Activated T-cell treated with anti-CD3 and anti-CD28 coated beads, Interleukin-2, amount 50 U/mL, for 24 hours (primary cell): ENCODE results near the gene PSAPL1.

ENCODE experiments used
- DNase-seq: peaks from one replicate; pipeline ENCODE4 v3.0.0-alpha.2; 2020
- H3K27ac Mint-ChIP-seq: 2 replicates; pipeline ENCODE4 v1.8.0; 2020; ENCODE audit warnings: mild to moderate bottlenecking, mixed read lengths
- H3K27me3 Mint-ChIP-seq: 2 replicates; pipeline ENCODE4 v1.8.0; 2020; ENCODE audit warnings: mixed read lengths
- H3K36me3 Mint-ChIP-seq: 2 replicates; pipeline ENCODE4 v1.8.0; 2020; ENCODE audit warnings: low read depth, mixed read lengths
- H3K4me1 Mint-ChIP-seq: 2 replicates; pipeline ENCODE4 v1.8.0; 2020; ENCODE audit warnings: low read depth, mixed read lengths
- H3K4me3 Mint-ChIP-seq: 2 replicates; pipeline ENCODE4 v1.8.0; 2020; ENCODE audit warnings: mild to moderate bottlenecking, moderate library complexity, mixed read lengths
- H3K9me3 Mint-ChIP-seq: 2 replicates; pipeline ENCODE4 v1.8.0; 2020; ENCODE audit warnings: mixed read lengths

The PSAPL1 gene

GRCh38 chr4:7434766-7435150, at the start of gene PSAPL1:
TSS of gene PSAPL1 (minus strand) at chr4:7434930. CDS start at chr4:7434879, 51 bp downstream.
- no peak within 1 kb of the TSS for H3K4me3 Mint-ChIP-seq

GRCh38 chr4:7481227-7481626, 46.5 kb upstream of the PSAPL1 start:
- no peaks in the 10 kb centered on the region for H3K27me3 Mint-ChIP-seq
- DNase-seq = no peak
- H3K9me3 Mint-ChIP-seq = no peaks in the 10 kb centered on the region
- no peaks in the 10 kb centered on the region for H3K4me1 Mint-ChIP-seq
- H3K27ac Mint-ChIP-seq = no peak overlapping the region
- no peaks in the 10 kb centered on the region for H3K36me3 Mint-ChIP-seq
- no peak overlapping the region for H3K4me3 Mint-ChIP-seq

More at GRCh38 chr4:7434766-7435150, at the start of gene PSAPL1:
- Mint-ChIP-seq H3K9me3 (no peaks in the 10 kb centered on the region), H3K4me1 (no peaks in the 10 kb centered on the region), H3K27me3 (no peaks in the 10 kb centered on the region), H3K36me3 (no peaks in the 10 kb centered on the region), H3K27ac (no peak within 1 kb of the TSS)
- no peak for DNase-seq

GRCh38 chr4:7480423-7480822, 45.7 kb upstream of the PSAPL1 start:
- Mint-ChIP-seq H3K4me1 (no peaks in the 10 kb centered on the region), H3K4me3 (no peak overlapping the region), H3K36me3 (no peaks in the 10 kb centered on the region), H3K27ac (no peak overlapping the region), H3K9me3 (no peaks in the 10 kb centered on the region), H3K27me3 (no peaks in the 10 kb centered on the region)
- DNase-seq = no peak

GRCh38 chr4:7478665-7479064, 43.9 kb upstream of the PSAPL1 start:
- Mint-ChIP-seq H3K4me1 (no peaks in the 10 kb centered on the region), H3K4me3 (no peak overlapping the region), H3K27ac (no peak overlapping the region), H3K9me3 (no peaks in the 10 kb centered on the region), H3K36me3 (no peaks in the 10 kb centered on the region), H3K27me3 (no peaks in the 10 kb centered on the region)
- no peak for DNase-seq

GRCh38 chr4:7477695-7478094, 43.0 kb upstream of the PSAPL1 start:
- DNase-seq = no peak
- no peak overlapping the region for H3K4me3 Mint-ChIP-seq
- H3K36me3 Mint-ChIP-seq = no peaks in the 10 kb centered on the region
- H3K27ac Mint-ChIP-seq = no peak overlapping the region
- peaks cover 4% of the 10 kb centered on the region for H3K27me3 Mint-ChIP-seq
- no peaks in the 10 kb centered on the region for H3K4me1 Mint-ChIP-seq
- H3K9me3 Mint-ChIP-seq = no peaks in the 10 kb centered on the region

- H3K36me3 Mint-ChIP-seq = no peaks in the 10 kb centered on the region
- no peak for DNase-seq
- H3K9me3 Mint-ChIP-seq = no peaks in the 10 kb centered on the region
- no peak overlapping the region for H3K27ac Mint-ChIP-seq
- no peak overlapping the region for H3K4me3 Mint-ChIP-seq
- peaks cover 12% of the 10 kb centered on the region for H3K27me3 Mint-ChIP-seq
- H3K4me1 Mint-ChIP-seq = no peaks in the 10 kb centered on the region
Observed at GRCh38 chr4:7476820-7477219, 42.1 kb upstream of the PSAPL1 start.

- H3K4me1 Mint-ChIP-seq = no peaks in the 10 kb centered on the region
- no peak overlapping the region for H3K27ac Mint-ChIP-seq
- H3K4me3 Mint-ChIP-seq = no peak overlapping the region
- H3K36me3 Mint-ChIP-seq = no peaks in the 10 kb centered on the region
- no peaks in the 10 kb centered on the region for H3K9me3 Mint-ChIP-seq
- DNase-seq = no peak
- H3K27me3 Mint-ChIP-seq = peaks cover 12% of the 10 kb centered on the region
Observed at GRCh38 chr4:7475207-7475606, 40.5 kb upstream of the PSAPL1 start.

- H3K4me1 Mint-ChIP-seq = no peaks in the 10 kb centered on the region
- H3K27me3 Mint-ChIP-seq = peaks cover 12% of the 10 kb centered on the region
- H3K27ac Mint-ChIP-seq = no peak overlapping the region
- H3K36me3 Mint-ChIP-seq = no peaks in the 10 kb centered on the region
- H3K9me3 Mint-ChIP-seq = no peaks in the 10 kb centered on the region
- H3K4me3 Mint-ChIP-seq = no peak overlapping the region
- DNase-seq = no peak
Observed at GRCh38 chr4:7474320-7474719, 39.6 kb upstream of the PSAPL1 start.

GRCh38 chr4:7473081-7473480, 38.4 kb upstream of the PSAPL1 start:
- no peaks in the 10 kb centered on the region for H3K36me3 Mint-ChIP-seq
- no peak overlapping the region for H3K27ac Mint-ChIP-seq
- no peaks in the 10 kb centered on the region for H3K9me3 Mint-ChIP-seq
- H3K4me1 Mint-ChIP-seq = no peaks in the 10 kb centered on the region
- peaks cover 12% of the 10 kb centered on the region for H3K27me3 Mint-ChIP-seq
- H3K4me3 Mint-ChIP-seq = no peak overlapping the region
- no peak for DNase-seq

- no peak overlapping the region for H3K27ac Mint-ChIP-seq
- H3K4me1 Mint-ChIP-seq = no peaks in the 10 kb centered on the region
- no peak overlapping the region for H3K4me3 Mint-ChIP-seq
- H3K27me3 Mint-ChIP-seq = peaks cover 12% of the 10 kb centered on the region
- no peak for DNase-seq
- H3K9me3 Mint-ChIP-seq = no peaks in the 10 kb centered on the region
- H3K36me3 Mint-ChIP-seq = no peaks in the 10 kb centered on the region
Observed at GRCh38 chr4:7472442-7473013, 37.8 kb upstream of the PSAPL1 start.

- Mint-ChIP-seq H3K27ac (no peak overlapping the region), H3K27me3 (peaks cover 12% of the 10 kb centered on the region), H3K4me1 (no peaks in the 10 kb centered on the region), H3K9me3 (peaks cover 1% of the 10 kb centered on the region), H3K36me3 (no peaks in the 10 kb centered on the region), H3K4me3 (no peak overlapping the region)
- no peak for DNase-seq
Observed at GRCh38 chr4:7470522-7471128, 35.9 kb upstream of the PSAPL1 start.

GRCh38 chr4:7470111-7470510, 35.4 kb upstream of the PSAPL1 start:
- no peak for DNase-seq
- Mint-ChIP-seq H3K9me3 (peaks cover 3% of the 10 kb centered on the region), H3K27me3 (peaks cover 12% of the 10 kb centered on the region), H3K4me3 (no peak overlapping the region), H3K36me3 (no peaks in the 10 kb centered on the region), H3K4me1 (no peaks in the 10 kb centered on the region), H3K27ac (no peak overlapping the region)

- peaks cover 3% of the 10 kb centered on the region for H3K9me3 Mint-ChIP-seq
- H3K4me3 Mint-ChIP-seq = no peak overlapping the region
- no peaks in the 10 kb centered on the region for H3K36me3 Mint-ChIP-seq
- no peak for DNase-seq
- no peaks in the 10 kb centered on the region for H3K4me1 Mint-ChIP-seq
- no peak overlapping the region for H3K27ac Mint-ChIP-seq
- H3K27me3 Mint-ChIP-seq = peaks cover 12% of the 10 kb centered on the region
Observed at GRCh38 chr4:7469023-7469422, 34.3 kb upstream of the PSAPL1 start.

GRCh38 chr4:7467471-7467870, 32.7 kb upstream of the PSAPL1 start:
- no peaks in the 10 kb centered on the region for H3K36me3 Mint-ChIP-seq
- peaks cover 6% of the 10 kb centered on the region for H3K27me3 Mint-ChIP-seq
- H3K9me3 Mint-ChIP-seq = peaks cover 3% of the 10 kb centered on the region
- no peaks in the 10 kb centered on the region for H3K4me1 Mint-ChIP-seq
- no peak overlapping the region for H3K4me3 Mint-ChIP-seq
- no peak overlapping the region for H3K27ac Mint-ChIP-seq
- DNase-seq = no peak

GRCh38 chr4:7466904-7467303, 32.2 kb upstream of the PSAPL1 start:
- DNase-seq = no peak
- peaks cover 3% of the 10 kb centered on the region for H3K9me3 Mint-ChIP-seq
- no peaks in the 10 kb centered on the region for H3K4me1 Mint-ChIP-seq
- peaks cover under 1% of the 10 kb centered on the region for H3K27me3 Mint-ChIP-seq
- no peak overlapping the region for H3K27ac Mint-ChIP-seq
- no peak overlapping the region for H3K4me3 Mint-ChIP-seq
- no peaks in the 10 kb centered on the region for H3K36me3 Mint-ChIP-seq

GRCh38 chr4:7466215-7466614, 31.5 kb upstream of the PSAPL1 start:
- H3K9me3 Mint-ChIP-seq = peaks cover 3% of the 10 kb centered on the region
- peaks cover under 1% of the 10 kb centered on the region for H3K27me3 Mint-ChIP-seq

More at GRCh38 chr4:7466215-7466614, 31.5 kb upstream of the PSAPL1 start:
- H3K4me1 Mint-ChIP-seq = no peaks in the 10 kb centered on the region
- H3K27ac Mint-ChIP-seq = no peak overlapping the region
- no peaks in the 10 kb centered on the region for H3K36me3 Mint-ChIP-seq
- DNase-seq = no peak
- no peak overlapping the region for H3K4me3 Mint-ChIP-seq
